PC-3 (cell line): ENCODE results near the gene B4GALT1. TPM values are rescaled to one million over a fixed set of nuclear protein-coding genes. Genes with fewer than 3 reads are reported as not detected.

Experiments
- ATAC-seq: fragments of 200-7000 bp; cut with Tn5 transposase; 2 replicates; pipeline ENCODE4 v1.9.1; 2020; ENCODE audit warnings: mild to moderate bottlenecking, moderate library complexity
- BruUV-seq: library from RNA; stranded (reverse); fragments of 400-500 nt; replicated peaks from 2 replicates; lab custom pipeline; 2021; lab: Mats Ljungman, UMichigan
- CTCF ChIA-PET: fragments of 300-600 bp; sonication (Branson Sonifier 250); formaldehyde crosslinking; loops from one replicate; lab custom pipeline; 2022; ENCODE audit warnings: antibody characterized with exemption; lab: Charles Lee
- POLR2A ChIA-PET: fragments of 300-600 bp; sonication (Branson Sonifier 250); formaldehyde crosslinking; loops from one replicate; lab custom pipeline; 2022; ENCODE audit warnings: antibody characterized with exemption; ENCODE audit not compliant: unreplicated experiment; lab: Charles Lee
- DNase-seq: peaks from one replicate; pipeline ENCODE4 v3.0.0-alpha.2; 2015
- H2AFZ ChIP-seq: fragments of 300-600 bp; sonication (generic); 2 replicates; pipeline ENCODE4 v1.6.0; 2016; ENCODE audit warnings: antibody characterized with exemption, low read length
- H3F3A ChIP-seq: fragments of 300-600 bp; sonication (generic); one replicate; pipeline ENCODE4 v1.6.0; 2017; ENCODE audit warnings: antibody characterized with exemption, low read length, control low read depth, mild to moderate bottlenecking; ENCODE audit not compliant: unreplicated experiment
- H3K27ac ChIP-seq: fragments of 300-600 bp; sonication (generic); 2 replicates; pipeline ENCODE4 v1.5.1; 2016; ENCODE audit warnings: mild to moderate bottlenecking, low read length
- H3K27me3 ChIP-seq: fragments of 300-600 bp; sonication (generic); 2 replicates; pipeline ENCODE4 v1.6.1; 2016; ENCODE audit warnings: low read length, mixed read lengths
- H3K36me3 ChIP-seq: fragments of 300-600 bp; sonication (generic); 2 replicates; pipeline ENCODE4 v1.6.1; 2016; ENCODE audit warnings: low read depth, mixed run types, low read length, mixed read lengths
- H3K4me1 ChIP-seq: fragments of 300-600 bp; sonication (generic); 2 replicates; pipeline ENCODE4 v1.5.1; 2016; ENCODE audit warnings: low read length; ENCODE audit not compliant: insufficient read depth
- H3K4me2 ChIP-seq: fragments of 300-600 bp; sonication (generic); 2 replicates; pipeline ENCODE4 v1.6.0; 2016; ENCODE audit warnings: low read length
- H3K4me3 ChIP-seq: fragments of 300-600 bp; sonication (generic); 2 replicates; pipeline ENCODE4 v1.5.1; 2016; ENCODE audit warnings: mild to moderate bottlenecking, low read length, mixed read lengths
- H3K79me2 ChIP-seq: fragments of 300-600 bp; sonication (generic); 2 replicates; pipeline ENCODE4 v1.6.1; 2017; ENCODE audit warnings: low read length, mixed read lengths
- H3K9ac ChIP-seq: fragments of 300-600 bp; sonication (generic); 2 replicates; pipeline ENCODE4 v1.6.0; 2016; ENCODE audit warnings: mild to moderate bottlenecking, low read length
- H3K9me2 ChIP-seq: fragments of 300-600 bp; sonication (generic); replicated peaks from 2 replicates; pipeline ENCODE4 v1.6.1; 2016; ENCODE audit warnings: mixed run types, low read length, mixed read lengths
- H3K9me3 ChIP-seq: fragments of 300-600 bp; sonication (generic); 2 replicates; pipeline ENCODE4 v1.6.1; 2016; ENCODE audit warnings: low read length, mixed read lengths
- H4K20me1 ChIP-seq: fragments of 300-600 bp; sonication (generic); 2 replicates; pipeline ENCODE4 v1.6.1; 2016; ENCODE audit warnings: low read length, mixed read lengths
- EZH2 ChIP-seq: fragments of 300-600 bp; sonication (generic); IDR thresholded peaks from one replicate; pipeline ENCODE4 v1.6.1; 2017; ENCODE audit warnings: antibody characterized with exemption, mild to moderate bottlenecking, low read length; ENCODE audit not compliant: unreplicated experiment
- EZH2phosphoT487 ChIP-seq: fragments of 300-600 bp; sonication (generic); IDR thresholded peaks from 2 replicates; pipeline ENCODE4 v1.6.1; 2018; ENCODE audit warnings: mild to moderate bottlenecking, antibody characterized with exemption, low read length, borderline replicate concordance
- intact Hi-C: fragments of 100-400 bp; cut with micrococcal nuclease; formaldehyde crosslinking; loops from 2 replicates; pipeline ENCODE4 v1.9.0; 2023
- total RNA-seq: library from RNA; depleted of rRNA; stranded (reverse); fragments of >200 nt; gene quantifications from 2 replicates; pipeline ENCODE4 v1.2.3, GENCODE V29; 2014
- TF ChIP-seq, protein P1 (sequence below): fragments of 300-600 bp; sonication (generic); conservative IDR thresholded peaks from 2 replicates; pipeline ENCODE4 v1.5.1; 2017; ENCODE audit warnings: antibody characterized with exemption, low read depth, mild to moderate bottlenecking, low read length

Gene B4GALT1
- total RNA-seq, 1 experiment from 2014 or later = 14.8 TPM

DNA sequence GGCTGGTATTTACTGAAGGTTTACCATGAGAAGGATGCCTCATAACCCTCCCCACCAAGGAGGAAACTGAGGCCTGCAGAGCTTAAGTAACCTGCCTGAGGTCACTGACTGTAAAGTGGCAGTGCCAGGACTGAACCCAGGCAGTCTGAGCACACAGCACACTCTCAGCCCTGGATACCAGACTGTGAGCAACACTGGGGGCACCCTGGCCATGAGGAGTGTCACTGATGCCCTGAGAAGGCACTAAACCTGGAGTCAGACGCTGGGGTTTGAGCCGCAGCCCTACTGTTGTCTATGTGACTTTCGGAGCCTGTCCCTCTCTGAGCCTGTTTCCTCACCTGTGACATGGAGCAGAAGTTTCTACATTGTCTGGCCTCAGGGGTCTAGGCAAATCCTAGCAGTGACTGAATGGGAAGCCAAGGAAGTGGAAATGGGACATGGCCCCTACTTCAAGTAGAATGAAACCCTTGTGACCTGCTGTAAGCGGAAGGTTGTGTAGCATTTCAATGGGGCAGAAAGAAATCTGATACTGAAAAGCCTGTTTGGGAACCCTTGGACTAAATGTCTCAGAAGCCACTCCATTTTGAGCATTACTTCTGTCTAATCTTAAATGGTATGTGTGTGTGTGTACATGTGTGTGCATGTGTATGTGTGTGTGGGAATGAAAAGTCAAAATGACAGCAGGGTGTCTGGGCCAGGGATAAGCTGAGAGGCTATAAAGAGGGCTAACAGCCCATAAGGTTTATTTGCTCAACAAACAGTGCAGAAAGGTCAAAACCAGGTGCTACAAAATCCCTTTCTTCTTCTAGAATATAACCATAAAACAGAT lies 36.0 kb downstream of the B4GALT1 start:
- Histone ChIP-seq H3K9ac (no peak overlapping the region), H3F3A (no peaks in the 10 kb centered on the region), H3K4me3 (no peak overlapping the region), H3K4me1 (peaks cover 34% of the 10 kb centered on the region), H3K4me2 (no peak overlapping the region), H4K20me1 (no peaks in the 10 kb centered on the region; the same call in 1 of the 2 replicates), H3K9me2 (no peaks in the 10 kb centered on the region), H3K27ac (peak overlapping the region; percentile 16; the same call in 1 of the 2 replicates), H3K36me3 (peaks cover 13% of the 10 kb centered on the region), H3K9me3 (no peaks in the 10 kb centered on the region), H3K27me3 (no peaks in the 10 kb centered on the region), H2AFZ (no peak overlapping the region), H3K79me2 (peaks cover 17% of the 10 kb centered on the region)
- no TSS peak for BruUV-seq
- intact Hi-C loops = loop anchor here (5.0 kb wide), 1 partner anchor 36 kb away; the partner anchor contains the start of gene B4GALT1
- DNase-seq = no peak
- TF ChIP-seq EZH2phosphoT487 (no peak), EZH2 (no peak)
- TF ChIP-seq, protein P1, sequence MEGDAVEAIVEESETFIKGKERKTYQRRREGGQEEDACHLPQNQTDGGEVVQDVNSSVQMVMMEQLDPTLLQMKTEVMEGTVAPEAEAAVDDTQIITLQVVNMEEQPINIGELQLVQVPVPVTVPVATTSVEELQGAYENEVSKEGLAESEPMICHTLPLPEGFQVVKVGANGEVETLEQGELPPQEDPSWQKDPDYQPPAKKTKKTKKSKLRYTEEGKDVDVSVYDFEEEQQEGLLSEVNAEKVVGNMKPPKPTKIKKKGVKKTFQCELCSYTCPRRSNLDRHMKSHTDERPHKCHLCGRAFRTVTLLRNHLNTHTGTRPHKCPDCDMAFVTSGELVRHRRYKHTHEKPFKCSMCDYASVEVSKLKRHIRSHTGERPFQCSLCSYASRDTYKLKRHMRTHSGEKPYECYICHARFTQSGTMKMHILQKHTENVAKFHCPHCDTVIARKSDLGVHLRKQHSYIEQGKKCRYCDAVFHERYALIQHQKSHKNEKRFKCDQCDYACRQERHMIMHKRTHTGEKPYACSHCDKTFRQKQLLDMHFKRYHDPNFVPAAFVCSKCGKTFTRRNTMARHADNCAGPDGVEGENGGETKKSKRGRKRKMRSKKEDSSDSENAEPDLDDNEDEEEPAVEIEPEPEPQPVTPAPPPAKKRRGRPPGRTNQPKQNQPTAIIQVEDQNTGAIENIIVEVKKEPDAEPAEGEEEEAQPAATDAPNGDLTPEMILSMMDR = no peak
- no peak for ATAC-seq
- CTCF ChIA-PET = interaction anchor here (0.5 kb wide), 1 partner anchor 229 kb away, joined by 3 read pairs; no protein-coding TSS in a partner anchor
- POLR2A ChIA-PET = no interaction called here

DNA sequence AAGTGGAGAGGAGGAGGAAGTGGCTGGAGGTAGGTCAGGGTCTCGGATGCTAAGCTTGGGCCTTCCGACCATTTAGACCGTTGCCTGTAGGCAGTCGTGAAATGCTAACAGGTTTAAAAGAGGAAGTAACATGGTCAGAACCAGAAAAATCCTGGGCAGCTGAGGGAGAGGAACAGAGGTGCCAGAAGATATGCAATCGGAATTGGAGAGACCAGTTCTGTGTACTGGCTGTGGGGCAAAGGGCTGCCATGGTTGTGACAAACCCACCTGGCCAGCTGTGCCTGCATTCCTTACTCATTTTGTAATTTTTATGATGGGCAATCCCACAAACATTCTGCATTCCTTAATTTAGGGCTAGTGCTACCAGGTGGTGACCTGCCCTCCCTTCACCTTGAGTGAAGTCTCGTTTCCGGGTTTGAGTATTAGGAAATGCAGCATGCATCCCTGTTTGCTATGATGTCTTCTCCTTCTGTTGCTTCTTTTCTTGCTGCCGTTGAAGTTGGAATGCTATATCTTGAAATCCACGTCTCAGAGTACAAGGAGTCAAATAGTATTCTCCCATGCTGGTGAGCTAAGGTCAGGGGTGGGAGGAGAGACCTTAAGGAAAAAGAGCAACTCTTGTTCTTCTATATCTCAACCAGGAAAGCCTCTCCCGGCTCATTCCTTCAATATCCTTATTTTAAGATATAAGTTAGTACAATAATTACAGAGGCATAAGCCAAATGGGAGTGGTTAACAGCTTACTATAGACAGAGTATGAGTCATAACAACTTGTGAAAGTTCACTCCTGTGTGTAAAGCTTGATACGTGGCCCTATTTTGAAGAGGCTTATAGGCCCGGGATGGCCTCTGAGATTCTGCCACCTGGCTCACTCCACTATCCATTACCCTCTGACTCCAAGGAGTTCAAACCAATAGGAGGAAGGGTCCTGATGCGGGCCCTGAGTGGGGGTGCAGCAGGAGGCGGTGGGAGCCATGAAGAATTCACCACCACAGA lies 37.0 kb downstream of the B4GALT1 start:
- Histone ChIP-seq H3F3A (no peaks in the 10 kb centered on the region), H3K4me2 (peak overlapping the region; percentile 32; the same call in 1 of the 2 replicates), H3K4me1 (peaks cover 34% of the 10 kb centered on the region), H3K79me2 (peaks cover 13% of the 10 kb centered on the region), H3K9ac (no peak overlapping the region), H3K4me3 (peak overlapping the region; percentile 22; the same call in 1 of the 2 replicates), H2AFZ (no peak overlapping the region), H3K27me3 (no peaks in the 10 kb centered on the region), H4K20me1 (no peaks in the 10 kb centered on the region; the same call in 1 of the 2 replicates), H3K27ac (peak overlapping the region; percentile 33), H3K9me2 (no peaks in the 10 kb centered on the region), H3K9me3 (no peaks in the 10 kb centered on the region), H3K36me3 (peaks cover 13% of the 10 kb centered on the region)
- TF ChIP-seq EZH2 (no peak), EZH2phosphoT487 (no peak)
- TF ChIP-seq, protein P1 = no peak
- ATAC-seq = peak; percentile 56
- ChIA-PET CTCF (interaction anchor here (0.5 kb wide), 1 partner anchor 230 kb away, joined by 3 read pairs; no protein-coding TSS in a partner anchor), POLR2A (no interaction called here)
- intact Hi-C loops = loop anchor here (5.0 kb wide), 1 partner anchor 37 kb away; the partner anchor contains the start of gene B4GALT1
- no TSS peak for BruUV-seq
- DNase-seq = peak; percentile 73
